ENCODE data around the gene P2RX5.
"Not testable (repeated sequence)": the region's sequence is repeated elsewhere in the genome, so short reads cannot be mapped to it uniquely, and the experiment has no call there.

DNA sequence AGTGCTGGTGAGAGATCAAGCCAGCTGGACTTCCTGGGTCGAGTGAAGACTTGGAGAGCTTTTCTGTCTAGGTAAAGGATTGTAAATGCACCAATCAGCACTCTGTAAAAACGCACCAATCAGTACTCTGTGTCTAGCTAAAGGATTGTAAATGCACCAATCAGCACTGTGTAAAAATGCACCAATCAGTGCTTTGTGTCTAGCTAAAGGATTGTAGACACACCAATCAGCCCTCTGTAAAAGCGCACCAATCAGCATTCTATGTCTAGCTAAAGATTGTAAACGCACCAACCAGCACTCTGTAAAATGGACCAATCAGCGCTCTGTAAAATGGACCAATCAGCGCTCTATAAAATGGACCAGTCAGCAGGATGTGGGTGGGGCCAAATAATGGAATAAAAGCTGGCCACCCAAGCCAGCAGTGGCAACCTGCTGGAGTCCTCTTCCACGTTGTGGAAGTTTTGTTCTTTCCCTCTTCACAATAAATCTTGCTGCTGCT lies 6.1 kb upstream of the P2RX5 start:
- TF ChIP-seq, protein P1, sequence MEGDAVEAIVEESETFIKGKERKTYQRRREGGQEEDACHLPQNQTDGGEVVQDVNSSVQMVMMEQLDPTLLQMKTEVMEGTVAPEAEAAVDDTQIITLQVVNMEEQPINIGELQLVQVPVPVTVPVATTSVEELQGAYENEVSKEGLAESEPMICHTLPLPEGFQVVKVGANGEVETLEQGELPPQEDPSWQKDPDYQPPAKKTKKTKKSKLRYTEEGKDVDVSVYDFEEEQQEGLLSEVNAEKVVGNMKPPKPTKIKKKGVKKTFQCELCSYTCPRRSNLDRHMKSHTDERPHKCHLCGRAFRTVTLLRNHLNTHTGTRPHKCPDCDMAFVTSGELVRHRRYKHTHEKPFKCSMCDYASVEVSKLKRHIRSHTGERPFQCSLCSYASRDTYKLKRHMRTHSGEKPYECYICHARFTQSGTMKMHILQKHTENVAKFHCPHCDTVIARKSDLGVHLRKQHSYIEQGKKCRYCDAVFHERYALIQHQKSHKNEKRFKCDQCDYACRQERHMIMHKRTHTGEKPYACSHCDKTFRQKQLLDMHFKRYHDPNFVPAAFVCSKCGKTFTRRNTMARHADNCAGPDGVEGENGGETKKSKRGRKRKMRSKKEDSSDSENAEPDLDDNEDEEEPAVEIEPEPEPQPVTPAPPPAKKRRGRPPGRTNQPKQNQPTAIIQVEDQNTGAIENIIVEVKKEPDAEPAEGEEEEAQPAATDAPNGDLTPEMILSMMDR (IDR thresholded peaks at IDR 0.05; ENCODE audit: low read length), result not testable (repeated sequence)
- TF ChIP-seq EZH2 (IDR thresholded peaks at IDR 0.05; ENCODE audit: borderline replicate concordance, low read length), result not testable (repeated sequence)
